ENCODE results near the gene FLNA.
A peak's percentile ranks its signal among the peaks of the same experiment; 100 is the strongest.

Gene FLNA

GRCh38 chrX:154332561-154332960, 41.9 kb downstream of the FLNA start:
- no peak for DNase-seq

- DNase-seq: no peak
These were observed 45.1 kb downstream of the FLNA start for GRCh38 chrX:154329294-154329693.

GRCh38 chrX:154328646-154329045, 45.8 kb downstream of the FLNA start:
- no peak for DNase-seq

GRCh38 chrX:154327038-154327820, 47.2 kb downstream of the FLNA start:
- DNase-seq: no peak

- no peak for DNase-seq
These were observed 48.9 kb downstream of the FLNA start for GRCh38 chrX:154325541-154325940.

GRCh38 chrX:154323537-154323936, 50.9 kb downstream of the FLNA start:
- no peak for DNase-seq

GRCh38 chrX:154322890-154323289, 51.5 kb downstream of the FLNA start:
- DNase-seq: no peak

- DNase-seq: no peak
These were observed 52.8 kb downstream of the FLNA start for GRCh38 chrX:154321594-154321993.

- DNase-seq: no peak
These were observed 53.3 kb downstream of the FLNA start for GRCh38 chrX:154321152-154321551.

- DNase-seq: no peak
These were observed 54.0 kb downstream of the FLNA start for GRCh38 chrX:154320406-154320805.

GRCh38 chrX:154317391-154317995, 56.9 kb downstream of the FLNA start:
- peak; percentile 4 for DNase-seq

GRCh38 chrX:154315416-154315815, 59.0 kb downstream of the FLNA start:
- DNase-seq: no peak

GRCh38 chrX:154313147-154313546, 61.3 kb downstream of the FLNA start:
- no peak for DNase-seq

GRCh38 chrX:154312116-154312515, 62.3 kb downstream of the FLNA start:
- no peak for DNase-seq

GRCh38 chrX:154310616-154311536, 63.6 kb downstream of the FLNA start:
- DNase-seq: no peak

GRCh38 chrX:154309041-154309775, 65.2 kb downstream of the FLNA start:
- DNase-seq: no peak

- DNase-seq: peak; percentile 67
These were observed 66.1 kb downstream of the FLNA start for GRCh38 chrX:154308108-154308946.

GRCh38 chrX:154307202-154307601, 67.2 kb downstream of the FLNA start:
- no peak for DNase-seq

- no peak for DNase-seq
These were observed 68.8 kb downstream of the FLNA start for GRCh38 chrX:154305541-154306205.

- no peak for DNase-seq
These were observed 69.6 kb downstream of the FLNA start for GRCh38 chrX:154304846-154305245.

- no peak for DNase-seq
These were observed 71.0 kb downstream of the FLNA start for GRCh38 chrX:154303476-154303875.

All from hematopoietic multipotent progenitor cell treated with erythropoietin and hydrocortisone succinate and interleukin-3 and kit ligand, for 8 days (in vitro differentiated cells).